Dermis blood vessel endothelial cell (primary cell): ENCODE results near the gene TALDO1. TPM values are rescaled to one million over a fixed set of nuclear protein-coding genes. Genes with fewer than 3 reads are reported as not detected.

ENCODE experiments used
- DNase-seq: peaks from one replicate; pipeline ENCODE4 v3.0.0; 2010
- total RNA-seq: library from RNA; depleted of rRNA; stranded (reverse); fragments of >200 nt; gene quantifications from 2 replicates; pipeline ENCODE4 v1.2.3, GENCODE V29; 2014

Gene TALDO1
- total RNA-seq, 1 donor from 2014 or later: 115 TPM

- no peak for DNase-seq
These were observed 54.0 kb downstream of the TALDO1 start for GRCh38 chr11:801097-801780.

- DNase-seq: no peak
These were observed 54.9 kb downstream of the TALDO1 start for GRCh38 chr11:802018-802617.

- DNase-seq: no peak
These were observed 55.6 kb downstream of the TALDO1 start for GRCh38 chr11:802693-803466.

- DNase-seq: no peak
These were observed 56.1 kb downstream of the TALDO1 start for GRCh38 chr11:803467-803742.

GRCh38 chr11:803770-804598 lies 56.7 kb downstream of the TALDO1 start:
- no peak for DNase-seq

GRCh38 chr11:804599-804964 lies 57.3 kb downstream of the TALDO1 start:
- DNase-seq: no peak

GRCh38 chr11:808427-809286 lies 61.4 kb downstream of the TALDO1 start:
- DNase-seq: no peak

GRCh38 chr11:809287-810039 lies 62.2 kb downstream of the TALDO1 start, which contains the start of gene RPLP2:
RPLP2 (plus strand) TSS chr11:809967; CDS start chr11:810235, 268 bp downstream.
- peak; percentile 98 for DNase-seq

- no peak for DNase-seq
These were observed 62.8 kb downstream of the TALDO1 start for GRCh38 chr11:810040-810567.

GRCh38 chr11:811446-812245 lies 64.4 kb downstream of the TALDO1 start:
- DNase-seq: peak; percentile 61

GRCh38 chr11:812390-812789 lies 65.1 kb downstream of the TALDO1 start:
- DNase-seq: no peak

- DNase-seq: no peak
These were observed 65.8 kb downstream of the TALDO1 start for GRCh38 chr11:813072-813455.

GRCh38 chr11:813456-814096 lies 66.3 kb downstream of the TALDO1 start:
- no peak for DNase-seq

Other genes starting within 250 kb of the TALDO1 start
- gene RNH1, start 240.2 kb upstream of the TALDO1 start, total RNA-seq: 257 and 310 TPM in 2 replicates
- 51.6 and 70.2 TPM in 2 replicates for gene HRAS, start 211.9 kb upstream of the TALDO1 start, total RNA-seq
- gene LRRC56, start 209.9 kb upstream of the TALDO1 start, total RNA-seq: 0.56 and 0.68 TPM in 2 replicates
- gene LMNTD2, start 186.7 kb upstream of the TALDO1 start, total RNA-seq: 1.3 and 2.6 TPM in 2 replicates
- gene RASSF7, start 186.5 kb upstream of the TALDO1 start, total RNA-seq: 21.3 and 25.2 TPM in 2 replicates
- gene PHRF1, start 171.0 kb upstream of the TALDO1 start, total RNA-seq: 27.7 and 31.4 TPM in 2 replicates
- 16.8 and 24.2 TPM in 2 replicates for gene IRF7, start 131.5 kb upstream of the TALDO1 start, total RNA-seq
- not detected in 2 replicates for gene CDHR5, start 122.5 kb upstream of the TALDO1 start, total RNA-seq
- not detected in 2 replicates for gene SCT, start 120.3 kb upstream of the TALDO1 start, total RNA-seq
- gene DRD4, start 110.2 kb upstream of the TALDO1 start, total RNA-seq: under 0.01 TPM in 1 of 2 replicates, not detected in the other
- 36.8 and 40.8 TPM in 2 replicates for gene DEAF1, start 52.2 kb upstream of the TALDO1 start, total RNA-seq
- 10.7 and 12.4 TPM in 2 replicates for gene TMEM80, start 51.6 kb upstream of the TALDO1 start, total RNA-seq
- 2.7 and 3.1 TPM in 2 replicates for gene EPS8L2, start 41.2 kb upstream of the TALDO1 start, total RNA-seq
- gene GATD1, start 30.0 kb downstream of the TALDO1 start, total RNA-seq: 19.6 and 23.4 TPM in 2 replicates
- 0.14 and 0.17 TPM in 2 replicates for gene CEND1, start 42.6 kb downstream of the TALDO1 start, total RNA-seq
- 7.1 and 13.6 TPM in 2 replicates for gene SLC25A22, start 50.8 kb downstream of the TALDO1 start, total RNA-seq
- gene PIDD1, start 57.8 kb downstream of the TALDO1 start, total RNA-seq: 7.8 and 12.1 TPM in 2 replicates
- 199 and 232 TPM in 2 replicates for gene RPLP2, start 62.5 kb downstream of the TALDO1 start, total RNA-seq
- gene PNPLA2, start 71.5 kb downstream of the TALDO1 start, total RNA-seq: 41.4 and 76.9 TPM in 2 replicates
- gene CRACR2B, start 80.5 kb downstream of the TALDO1 start, total RNA-seq: 27.5 and 29.8 TPM in 2 replicates
- 700 and 712 TPM in 2 replicates for gene CD151, start 85.5 kb downstream of the TALDO1 start, total RNA-seq
- gene POLR2L, start 95.1 kb downstream of the TALDO1 start, total RNA-seq: 81.9 and 193 TPM in 2 replicates
- gene TSPAN4, start 95.4 kb downstream of the TALDO1 start, total RNA-seq: 167 and 179 TPM in 2 replicates
- gene CHID1, start 163.3 kb downstream of the TALDO1 start, total RNA-seq: 38.1 and 56.4 TPM in 2 replicates
- gene AP2A2, start 178.4 kb downstream of the TALDO1 start, total RNA-seq: 51.1 and 57.9 TPM in 2 replicates